Vagina (tissue), 2 donors: ENCODE results near the gene C5orf63. TPM values are rescaled to one million over a fixed set of nuclear protein-coding genes. Genes with fewer than 3 reads are reported as not detected.
A peak's percentile ranks its signal among the peaks of the same experiment; 100 is the strongest.
"Not testable (repeated sequence)": the region's sequence is repeated elsewhere in the genome, so short reads cannot be mapped to it uniquely, and the experiment has no call there.

Experiments used
- DNase-seq, 2 donors: peaks; one replicate each; pipeline ENCODE4 v3.0.0-alpha.2; 2017; ENCODE audit errors: extremely low spot score in 2 of 2
- H3K27ac ChIP-seq: fragments of 200-600 bp; sonication (generic); one replicate; pipeline ENCODE4 v1.5.1; 2019
- H3K27me3 ChIP-seq: fragments of 200-600 bp; sonication (generic); one replicate; pipeline ENCODE4 v1.5.1; 2019
- H3K36me3 ChIP-seq, 2 donors: fragments of 200-600 bp; sonication (generic); one replicate each; pipeline ENCODE4 v1.5.1; 2017 to 2019
- H3K4me1 ChIP-seq: fragments of 200-600 bp; sonication (generic); one replicate; pipeline ENCODE4 v1.5.1; 2019
- H3K4me3 ChIP-seq, 2 donors: fragments of 200-600 bp; sonication (generic); 1 replicate in 1 of 2; 2 replicates in 1 of 2; pipeline ENCODE4 v1.5.1; 2016 to 2019
- H3K9me3 ChIP-seq: fragments of 200-600 bp; sonication (generic); one replicate; pipeline ENCODE4 v1.5.1; 2019
- POLR2A ChIP-seq, 2 donors: fragments of 450-650 bp; IDR thresholded peaks; one replicate each; pipeline ENCODE4 v1.6.1; 2017; ENCODE audit warnings: antibody characterized with exemption in 2 of 2, mild to moderate bottlenecking in 2 of 2, moderate library complexity in 2 of 2
- POLR2AphosphoS5 ChIP-seq, 2 donors: sonication (generic); formaldehyde crosslinking; IDR thresholded peaks; one replicate each; pipeline ENCODE4 v1.9.0; 2017; ENCODE audit warnings: antibody characterized with exemption in 2 of 2, mild to moderate bottlenecking in 2 of 2, low read depth in 1 of 2; ENCODE audit not compliant: insufficient read depth in 1 of 2
- intact Hi-C: fragments of 100-400 bp; cut with DNase I; formaldehyde crosslinking; loops from one replicate; pipeline ENCODE4 v1.15.1; 2023
- total RNA-seq: library from RNA; depleted of rRNA; stranded (reverse); fragments of >200 nt; gene quantifications from one replicate; pipeline ENCODE4 v1.2.3, GENCODE V29; 2016
- TF ChIP-seq, protein P1 (sequence below), 3 experiments: fragments of 450-650 bp in 2 of 3; fragments of 200-600 bp in 1 of 3; sonication (generic) in 1 of 3; IDR thresholded peaks; one replicate each; pipeline ENCODE4 v1.5.1; 2017 to 2019; ENCODE audit warnings: antibody characterized with exemption in 3 of 3, mild to moderate bottlenecking in 2 of 3, moderate library complexity in 2 of 3

Gene C5orf63
- 0.98 TPM for total RNA-seq

DNA sequence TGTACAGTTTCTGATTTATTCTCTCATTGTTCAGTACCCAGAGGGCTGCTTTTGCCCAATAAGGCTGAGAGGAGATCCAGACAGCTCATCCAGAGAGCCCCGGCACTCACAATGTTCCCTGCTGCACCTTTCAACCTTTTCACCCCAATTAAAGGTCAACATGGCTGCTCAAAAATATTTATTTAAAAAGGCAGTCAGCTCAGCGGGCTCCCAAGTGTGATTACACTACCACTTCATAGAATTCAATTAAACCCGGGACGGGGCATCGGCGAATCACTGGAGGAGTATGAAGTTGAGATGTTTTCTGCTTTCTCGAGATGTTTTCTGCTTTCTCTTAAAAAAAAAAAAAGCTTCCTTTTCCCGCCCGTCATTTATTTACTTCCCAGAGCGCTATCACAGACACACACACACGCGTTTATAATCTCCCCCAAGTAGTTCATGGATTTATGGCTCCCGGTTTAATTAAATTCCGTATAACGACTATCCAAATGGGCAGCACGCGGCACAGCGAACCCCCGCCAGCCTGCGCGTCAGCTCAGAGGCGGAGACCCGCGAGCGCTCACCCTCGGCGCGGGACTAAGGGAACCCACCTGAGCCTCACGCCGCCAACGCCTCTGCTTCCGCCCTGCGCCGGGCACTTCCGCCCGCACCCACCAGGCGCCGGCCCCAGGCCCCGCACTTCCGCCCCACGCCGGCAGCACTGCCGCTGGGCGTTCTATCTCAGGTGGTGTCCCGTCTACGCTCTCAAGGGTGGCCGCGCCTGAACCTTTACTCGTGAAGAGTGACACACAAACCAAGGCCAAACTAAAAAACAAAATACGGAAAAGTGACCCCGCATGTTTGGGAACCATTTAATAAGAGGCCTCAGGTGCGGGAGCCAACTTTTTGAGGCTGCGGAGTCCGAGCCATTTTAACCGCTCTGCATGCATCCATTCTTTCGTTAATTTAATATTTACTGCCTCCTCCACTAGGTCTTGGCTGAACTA is at the start of gene C5orf63:
Gene C5orf63, minus strand, starts transcription at position 642 of the 986 bp plus-strand sequence. CDS start 14,507 bp downstream, outside the sequence.
- TF ChIP-seq POLR2AphosphoS5 (IDR thresholded peaks at IDR 0.05; ENCODE audit: insufficient read depth in 1 of 2, low read depth in 1 of 2) (peak in 1 of 2 donors; percentile 45), POLR2A (IDR thresholded peaks at IDR 0.05) (no peak)
- TF ChIP-seq, protein P1, sequence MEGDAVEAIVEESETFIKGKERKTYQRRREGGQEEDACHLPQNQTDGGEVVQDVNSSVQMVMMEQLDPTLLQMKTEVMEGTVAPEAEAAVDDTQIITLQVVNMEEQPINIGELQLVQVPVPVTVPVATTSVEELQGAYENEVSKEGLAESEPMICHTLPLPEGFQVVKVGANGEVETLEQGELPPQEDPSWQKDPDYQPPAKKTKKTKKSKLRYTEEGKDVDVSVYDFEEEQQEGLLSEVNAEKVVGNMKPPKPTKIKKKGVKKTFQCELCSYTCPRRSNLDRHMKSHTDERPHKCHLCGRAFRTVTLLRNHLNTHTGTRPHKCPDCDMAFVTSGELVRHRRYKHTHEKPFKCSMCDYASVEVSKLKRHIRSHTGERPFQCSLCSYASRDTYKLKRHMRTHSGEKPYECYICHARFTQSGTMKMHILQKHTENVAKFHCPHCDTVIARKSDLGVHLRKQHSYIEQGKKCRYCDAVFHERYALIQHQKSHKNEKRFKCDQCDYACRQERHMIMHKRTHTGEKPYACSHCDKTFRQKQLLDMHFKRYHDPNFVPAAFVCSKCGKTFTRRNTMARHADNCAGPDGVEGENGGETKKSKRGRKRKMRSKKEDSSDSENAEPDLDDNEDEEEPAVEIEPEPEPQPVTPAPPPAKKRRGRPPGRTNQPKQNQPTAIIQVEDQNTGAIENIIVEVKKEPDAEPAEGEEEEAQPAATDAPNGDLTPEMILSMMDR (IDR thresholded peaks at IDR 0.05): peak in 1 of 3 experiments; percentile 22
- no peak for DNase-seq

DNA sequence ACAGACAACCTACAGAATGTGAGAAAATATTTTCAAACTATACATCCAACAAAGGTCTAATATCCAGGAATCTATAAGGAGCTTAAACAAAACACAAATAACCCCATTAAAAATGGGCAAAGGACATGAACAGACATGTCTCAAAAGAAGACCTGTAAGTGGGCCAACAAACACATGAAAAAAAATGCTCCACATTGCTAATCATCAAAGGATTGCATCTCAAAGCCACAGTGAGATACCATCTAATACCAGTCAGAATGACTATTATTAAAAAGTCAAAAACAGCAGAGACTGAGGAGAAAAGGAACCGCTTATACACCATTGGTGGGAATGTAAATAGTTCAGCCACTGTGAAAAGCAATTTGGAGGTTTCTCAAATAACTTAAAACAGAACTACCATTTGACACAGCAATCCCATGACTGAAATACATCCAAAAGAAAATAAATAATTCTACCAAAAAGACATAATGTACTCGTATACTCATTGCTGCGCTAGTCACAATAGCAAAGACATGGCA is 39.1 kb upstream of the C5orf63 start:
- intact Hi-C loops: no loop called here

More for the DNA sequence above, at the start of gene C5orf63:
- H3K9me3 ChIP-seq: no peaks in the 10 kb centered on the region
- intact Hi-C loops: no loop called here
- H3K27me3 ChIP-seq: no peaks in the 10 kb centered on the region
- peak within 1 kb of the TSS; percentile 36 to 63 for H3K4me3 ChIP-seq
- no peaks in the 10 kb centered on the region for H3K4me1 ChIP-seq
- no peak within 1 kb of the TSS for H3K27ac ChIP-seq
- H3K36me3 ChIP-seq: no peaks in the 10 kb centered on the region

DNA sequence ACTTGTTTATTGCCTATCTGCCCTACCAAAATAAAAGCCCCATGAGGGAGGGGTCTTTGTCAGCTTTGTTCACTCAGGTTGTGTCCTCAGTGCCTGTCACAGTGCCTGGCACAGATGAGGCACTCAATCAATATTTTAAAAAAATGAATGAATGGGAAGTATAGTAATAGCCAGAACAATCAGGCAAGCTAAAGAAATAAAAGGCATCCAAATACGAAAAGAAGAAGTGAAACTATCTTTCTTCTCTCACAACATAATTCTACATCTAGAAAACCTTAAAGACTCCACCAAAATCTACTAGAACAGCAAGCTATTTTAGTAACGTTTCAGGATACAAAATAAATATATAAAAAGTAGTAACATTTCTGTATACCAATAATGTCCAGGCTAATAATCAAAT is 37.8 kb upstream of the C5orf63 start:
- H3K36me3 ChIP-seq: no peaks in the 10 kb centered on the region
- no peak overlapping the region for H3K27ac ChIP-seq
- DNase-seq: no peak
- no peak for TF ChIP-seq POLR2A (IDR thresholded peaks at IDR 0.05)
- TF ChIP-seq POLR2AphosphoS5 (IDR thresholded peaks at IDR 0.05; ENCODE audit: insufficient read depth in 1 of 2, low read depth in 1 of 2): no peak
- TF ChIP-seq, protein P1 (IDR thresholded peaks at IDR 0.05): no peak
- no peaks in the 10 kb centered on the region for H3K9me3 ChIP-seq
- no peak overlapping the region for H3K4me3 ChIP-seq
- no peaks in the 10 kb centered on the region for H3K4me1 ChIP-seq
- intact Hi-C loops: no loop called here
- no peaks in the 10 kb centered on the region for H3K27me3 ChIP-seq

More for the DNA sequence above, 39.1 kb upstream of the C5orf63 start:
- DNase-seq: no peak
- Histone ChIP-seq H3K27me3 (no peaks in the 10 kb centered on the region), H3K4me1 (no peaks in the 10 kb centered on the region), H3K36me3 (no peaks in the 10 kb centered on the region), H3K4me3 (no peak overlapping the region), H3K27ac (no peak overlapping the region), H3K9me3 (no peaks in the 10 kb centered on the region)
- TF ChIP-seq, protein P1 (IDR thresholded peaks at IDR 0.05): no peak
- TF ChIP-seq POLR2AphosphoS5 (IDR thresholded peaks at IDR 0.05; ENCODE audit: insufficient read depth in 1 of 2, low read depth in 1 of 2) (no peak), POLR2A (IDR thresholded peaks at IDR 0.05) (no peak)

DNA sequence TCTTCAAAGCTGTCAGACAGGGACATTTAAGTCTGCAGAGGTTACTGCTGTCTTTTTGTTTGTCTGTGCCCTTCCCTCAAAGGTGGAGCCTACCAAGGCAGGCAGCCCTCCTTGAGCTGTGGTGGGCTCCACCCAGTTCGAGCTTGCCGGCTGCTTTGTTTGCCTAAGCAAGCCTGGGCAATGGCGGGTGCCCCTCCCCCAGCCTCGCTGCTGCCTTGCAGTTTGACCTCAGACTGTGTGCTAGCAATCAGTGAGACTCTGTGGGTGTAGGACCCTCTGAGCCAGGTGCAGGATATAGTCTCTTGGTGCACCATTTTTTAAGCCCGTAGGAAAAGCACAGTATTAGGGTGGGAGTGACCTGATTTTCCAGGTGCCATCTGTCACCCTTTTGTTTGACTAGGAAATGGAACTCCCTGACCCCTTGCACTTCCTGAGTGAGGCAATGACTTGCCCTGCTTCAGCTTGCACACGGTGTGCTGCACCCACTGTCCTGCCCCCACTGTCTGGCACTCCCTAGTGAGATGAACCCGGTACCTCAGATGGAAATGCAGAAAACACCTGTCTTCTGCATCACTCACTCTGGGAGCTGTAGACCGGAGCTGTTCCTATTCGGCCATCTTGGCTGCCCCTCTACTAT is 35.4 kb upstream of the C5orf63 start:
- H3K27ac ChIP-seq, H3K4me1 ChIP-seq, DNase-seq, H3K9me3 ChIP-seq, H3K36me3 ChIP-seq, intact Hi-C loops, H3K4me3 ChIP-seq, H3K27me3 ChIP-seq: not testable (repeated sequence)

DNA sequence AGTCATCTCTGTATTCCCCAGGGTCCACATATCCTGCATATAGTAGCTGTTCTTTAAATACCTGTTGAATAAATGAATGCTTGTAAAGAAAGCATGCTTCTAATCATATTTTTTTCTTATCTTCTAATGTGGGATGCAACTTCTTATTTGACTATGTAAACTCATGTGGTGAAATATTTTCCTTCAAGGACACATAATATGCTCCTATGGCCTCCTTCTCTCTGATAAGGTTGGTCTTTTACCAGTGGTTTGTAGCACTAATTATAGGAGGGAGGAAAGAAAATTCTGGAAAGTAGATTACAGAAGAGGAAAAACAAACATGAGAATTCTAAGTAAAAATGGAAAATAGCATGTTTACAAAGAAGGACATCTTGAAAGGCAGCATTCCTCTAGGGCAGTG is 28.6 kb upstream of the C5orf63 start:
- Histone ChIP-seq H3K27ac (no peak overlapping the region), H3K36me3 (no peaks in the 10 kb centered on the region), H3K9me3 (no peaks in the 10 kb centered on the region), H3K4me3 (no peak overlapping the region), H3K27me3 (no peaks in the 10 kb centered on the region), H3K4me1 (no peaks in the 10 kb centered on the region)
- TF ChIP-seq, protein P1 (IDR thresholded peaks at IDR 0.05): no peak
- TF ChIP-seq POLR2A (IDR thresholded peaks at IDR 0.05) (no peak), POLR2AphosphoS5 (IDR thresholded peaks at IDR 0.05; ENCODE audit: insufficient read depth in 1 of 2, low read depth in 1 of 2) (no peak)
- no peak for DNase-seq
- intact Hi-C loops: no loop called here
